Measurements from ENCODE around the gene FGD5.

- TF ChIP-seq CTCF (IDR thresholded peaks at IDR 0.05; ENCODE audit: low read depth, low read length) (no peak), POLR2A (IDR thresholded peaks at IDR 0.05; ENCODE audit: extremely low read depth, insufficient read length) (no peak), MAX (IDR thresholded peaks at IDR 0.05; ENCODE audit: low read depth, low read length) (peak; percentile 57)
Measured at GRCh38 chr3:14879211-14879874, 60.6 kb downstream of the FGD5 start.
